Measurements from ENCODE around the gene SLC19A1.

DNA sequence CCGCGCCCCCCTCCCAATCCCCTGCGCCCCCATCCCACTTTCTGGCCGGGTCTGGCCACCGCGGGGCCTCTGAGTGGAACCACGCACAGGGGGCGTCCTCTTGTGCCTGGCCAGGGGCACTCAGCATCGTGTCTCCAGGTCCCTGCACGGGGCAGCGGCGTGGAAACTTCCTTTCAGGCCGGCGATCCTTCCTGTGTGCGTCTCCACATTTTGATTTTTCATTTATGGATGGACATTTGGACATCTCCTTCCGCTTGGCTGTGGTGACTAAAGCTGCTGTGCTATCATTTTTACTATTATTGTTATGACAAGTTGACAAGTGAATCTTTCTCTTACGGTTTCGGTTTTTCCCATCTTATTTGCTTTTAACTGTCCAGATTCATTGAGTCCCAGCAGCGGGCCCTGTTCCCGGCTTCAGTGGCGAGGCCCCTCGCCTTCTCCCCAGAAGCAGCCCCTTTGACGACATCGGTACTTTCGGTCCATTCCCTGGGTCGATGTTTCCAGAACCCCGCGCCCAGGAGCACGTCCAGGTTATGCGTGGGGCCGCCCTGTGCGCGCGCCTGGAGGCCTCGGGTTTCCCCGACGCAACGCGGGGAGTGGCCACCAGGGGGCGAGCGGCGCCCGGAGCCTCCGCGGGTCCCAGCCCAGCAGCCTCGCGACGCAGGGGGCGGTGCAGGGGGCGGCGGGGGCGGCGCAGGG lies 12.4 kb upstream of the SLC19A1 start:
- TF ChIP-seq, protein P1, sequence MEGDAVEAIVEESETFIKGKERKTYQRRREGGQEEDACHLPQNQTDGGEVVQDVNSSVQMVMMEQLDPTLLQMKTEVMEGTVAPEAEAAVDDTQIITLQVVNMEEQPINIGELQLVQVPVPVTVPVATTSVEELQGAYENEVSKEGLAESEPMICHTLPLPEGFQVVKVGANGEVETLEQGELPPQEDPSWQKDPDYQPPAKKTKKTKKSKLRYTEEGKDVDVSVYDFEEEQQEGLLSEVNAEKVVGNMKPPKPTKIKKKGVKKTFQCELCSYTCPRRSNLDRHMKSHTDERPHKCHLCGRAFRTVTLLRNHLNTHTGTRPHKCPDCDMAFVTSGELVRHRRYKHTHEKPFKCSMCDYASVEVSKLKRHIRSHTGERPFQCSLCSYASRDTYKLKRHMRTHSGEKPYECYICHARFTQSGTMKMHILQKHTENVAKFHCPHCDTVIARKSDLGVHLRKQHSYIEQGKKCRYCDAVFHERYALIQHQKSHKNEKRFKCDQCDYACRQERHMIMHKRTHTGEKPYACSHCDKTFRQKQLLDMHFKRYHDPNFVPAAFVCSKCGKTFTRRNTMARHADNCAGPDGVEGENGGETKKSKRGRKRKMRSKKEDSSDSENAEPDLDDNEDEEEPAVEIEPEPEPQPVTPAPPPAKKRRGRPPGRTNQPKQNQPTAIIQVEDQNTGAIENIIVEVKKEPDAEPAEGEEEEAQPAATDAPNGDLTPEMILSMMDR (IDR thresholded peaks at IDR 0.05; ENCODE audit: low read depth, low read length, missing input control), result peak; percentile 80
- TF ChIP-seq TAF1 (conservative IDR thresholded peaks at IDR 0.05) (no peak), FOXA1 (IDR thresholded peaks at IDR 0.05) (no peak), JUND (IDR thresholded peaks at IDR 0.05) (no peak)
